Retina (tissue), 1 donor: ENCODE data around the gene DGCR2.
A peak's percentile ranks its signal among the peaks of the same experiment; 100 is the strongest.

Experiments
- DNase-seq: peaks from one replicate; pipeline ENCODE4 v3.0.0-alpha.2; 2016

DGCR2 gene

GRCh38 chr22:19146215-19146968 lies 24.2 kb upstream of the DGCR2 start:
- no peak for DNase-seq

DNA sequence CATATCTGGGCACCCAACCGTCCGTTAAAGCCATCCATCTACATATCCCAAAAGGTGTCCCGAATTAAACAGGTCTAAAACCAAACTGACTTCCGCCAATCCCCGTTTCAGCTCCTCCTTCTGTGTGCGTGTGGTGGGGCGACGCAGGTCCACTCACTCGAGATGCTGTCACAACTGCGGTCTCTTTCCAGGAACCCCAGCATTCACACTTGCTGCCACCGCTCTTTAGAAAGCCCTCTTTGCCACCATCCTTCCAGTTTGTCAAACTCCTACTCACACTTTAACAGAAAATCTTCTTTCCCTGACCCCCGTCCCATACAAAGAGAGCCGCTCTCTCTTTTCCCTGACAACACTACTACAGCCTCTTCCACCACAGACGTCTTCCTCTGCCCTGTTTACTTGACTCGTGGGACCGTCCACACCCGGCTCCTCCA lies 21.8 kb upstream of the DGCR2 start:
- peak; percentile 23 for DNase-seq

DNA sequence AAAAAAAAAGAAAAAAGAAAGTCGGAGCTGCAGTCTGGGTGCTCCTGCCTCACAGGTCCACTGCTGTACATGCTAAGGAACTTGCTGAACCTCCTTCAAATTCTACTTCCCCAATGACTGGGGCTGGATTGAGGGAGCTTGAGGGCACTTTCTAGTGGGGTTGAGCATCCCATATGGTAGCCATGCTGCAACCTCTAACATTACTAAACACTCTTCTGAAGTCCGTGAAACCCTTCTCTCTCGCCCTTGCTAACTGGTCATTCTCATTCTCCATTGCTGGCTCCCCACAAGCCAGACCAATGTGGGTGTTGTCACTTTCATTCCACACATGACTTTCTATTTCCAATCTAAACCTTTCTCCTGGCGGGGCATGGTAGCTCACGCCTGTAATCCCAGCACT lies 21.0 kb upstream of the DGCR2 start:
- DNase-seq = no peak

DNA sequence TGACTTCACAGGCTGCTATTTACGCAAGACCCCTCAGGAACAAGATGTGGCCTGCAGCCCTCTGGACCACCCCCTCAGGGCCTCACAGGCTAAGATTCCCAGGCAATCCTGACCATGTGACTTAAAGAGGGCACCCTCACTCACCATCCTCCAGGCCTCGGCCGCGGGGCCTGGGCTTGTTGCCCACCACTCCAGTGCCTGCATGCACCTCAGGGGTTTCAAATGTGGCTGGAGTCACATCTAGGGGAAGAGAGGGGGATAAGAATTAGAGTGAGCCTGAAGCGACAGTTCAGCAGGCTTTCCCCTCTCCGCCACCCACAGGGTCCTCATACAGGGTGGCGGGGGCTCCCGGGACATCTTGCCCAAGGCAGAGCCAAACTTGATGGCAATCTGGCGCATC lies 20.2 kb upstream of the DGCR2 start:
- no peak for DNase-seq

GRCh38 chr22:19139974-19140373 lies 17.8 kb upstream of the DGCR2 start:
- no peak for DNase-seq

- DNase-seq = no peak
These were observed 16.8 kb upstream of the DGCR2 start for GRCh38 chr22:19139001-19139356.

- DNase-seq = no peak
These were observed 16.2 kb upstream of the DGCR2 start for GRCh38 chr22:19138217-19139000.

DNA sequence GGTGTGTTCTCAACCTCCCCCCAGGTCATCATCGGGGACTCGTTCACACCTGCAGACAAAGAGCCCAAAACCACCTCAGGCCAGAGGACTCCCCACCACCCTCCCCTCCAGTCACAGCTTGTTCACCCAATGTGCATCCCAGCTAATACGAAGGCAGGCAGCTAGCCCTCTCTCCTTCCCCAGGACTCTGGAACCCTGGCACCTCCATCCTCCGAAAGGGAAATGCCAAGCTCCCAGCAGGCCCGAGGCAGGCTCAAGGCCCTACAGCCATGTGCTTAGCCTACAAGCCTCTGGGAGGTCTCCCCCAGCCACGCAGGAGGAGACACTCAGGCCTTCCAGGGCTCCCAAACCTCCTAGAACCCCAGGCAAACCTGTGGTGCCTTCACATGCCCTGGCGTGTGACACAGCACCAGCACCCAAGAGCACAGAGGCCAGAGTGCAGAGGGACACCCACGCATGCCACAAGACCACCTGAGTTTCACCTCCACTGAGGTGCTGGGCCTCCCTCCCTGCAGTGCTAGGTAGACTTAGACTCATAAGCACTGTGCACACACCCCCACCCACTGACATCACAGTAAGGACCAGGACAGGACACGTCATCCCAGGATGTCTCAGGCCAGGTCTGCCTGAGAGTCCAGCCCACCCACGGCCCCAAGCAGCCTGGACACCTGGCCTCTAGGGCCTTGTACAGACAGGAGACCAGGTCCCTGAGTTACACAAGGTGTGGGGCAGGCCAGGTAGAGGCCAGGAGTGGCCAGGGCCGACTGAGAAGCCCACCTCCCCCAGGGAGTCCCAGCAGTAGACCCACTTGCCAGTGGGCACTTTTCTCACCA lies 15.4 kb upstream of the DGCR2 start:
- no peak for DNase-seq

GRCh38 chr22:19136915-19137314 lies 14.7 kb upstream of the DGCR2 start:
- no peak for DNase-seq

DNA sequence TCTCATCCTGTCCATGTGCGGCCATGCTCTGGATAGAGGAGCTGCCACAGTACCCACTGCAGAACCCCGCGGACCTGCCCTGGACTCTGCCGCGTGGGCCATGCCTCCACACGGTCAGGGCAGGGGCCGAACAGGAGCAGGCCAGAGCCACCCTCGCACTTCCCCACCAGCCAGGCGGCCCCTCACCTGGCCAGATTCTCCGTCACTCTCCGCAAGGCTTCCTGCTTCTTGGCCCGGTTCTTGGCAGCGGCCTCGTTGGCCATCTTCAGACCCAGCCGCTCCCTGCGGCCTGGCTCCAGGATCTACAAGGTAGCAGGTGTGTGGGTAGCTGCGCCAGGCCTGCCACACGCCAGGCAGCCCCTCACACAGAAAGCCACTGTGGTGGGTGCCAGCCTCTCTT lies 12.7 kb upstream of the DGCR2 start:
- no peak for DNase-seq

GRCh38 chr22:19134176-19134831 lies 12.1 kb upstream of the DGCR2 start:
- no peak for DNase-seq

- DNase-seq = no peak
These were observed 11.3 kb upstream of the DGCR2 start for GRCh38 chr22:19133561-19133960.

DNA sequence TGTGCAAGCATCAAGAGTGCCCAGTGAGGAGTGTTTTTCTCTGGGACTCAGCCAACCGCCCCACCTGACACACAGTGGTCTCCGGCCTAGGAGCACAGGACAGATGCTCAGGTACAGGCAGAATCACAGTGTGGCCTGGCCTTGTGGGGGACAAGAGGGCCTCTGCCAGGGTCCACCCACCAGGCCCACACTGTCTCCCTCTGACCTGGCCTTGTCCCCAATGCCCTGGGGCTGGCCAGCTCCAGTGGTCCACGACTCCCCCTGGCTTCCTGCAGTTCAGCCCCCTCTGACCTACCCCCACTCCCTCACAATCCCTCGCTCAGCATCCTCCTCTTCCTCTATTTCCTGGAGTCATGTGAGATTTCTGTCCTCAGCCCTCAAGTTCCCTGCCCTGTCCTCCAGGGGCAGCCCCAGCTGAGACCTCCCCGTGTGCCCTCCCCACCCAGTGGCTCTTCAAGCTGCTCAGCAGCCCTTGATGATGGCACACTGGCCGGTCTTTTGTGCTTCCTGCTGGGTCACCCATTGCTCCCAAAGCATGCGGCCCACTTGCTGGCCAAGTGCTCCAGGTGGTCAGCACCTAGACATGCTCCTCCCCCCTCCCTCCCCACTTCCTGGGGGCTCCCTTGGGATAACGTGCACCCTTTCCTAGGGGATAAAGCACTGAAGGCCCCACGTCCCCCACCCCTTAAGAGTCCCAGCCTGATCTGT lies 10.6 kb upstream of the DGCR2 start:
- DNase-seq = no peak

DNA sequence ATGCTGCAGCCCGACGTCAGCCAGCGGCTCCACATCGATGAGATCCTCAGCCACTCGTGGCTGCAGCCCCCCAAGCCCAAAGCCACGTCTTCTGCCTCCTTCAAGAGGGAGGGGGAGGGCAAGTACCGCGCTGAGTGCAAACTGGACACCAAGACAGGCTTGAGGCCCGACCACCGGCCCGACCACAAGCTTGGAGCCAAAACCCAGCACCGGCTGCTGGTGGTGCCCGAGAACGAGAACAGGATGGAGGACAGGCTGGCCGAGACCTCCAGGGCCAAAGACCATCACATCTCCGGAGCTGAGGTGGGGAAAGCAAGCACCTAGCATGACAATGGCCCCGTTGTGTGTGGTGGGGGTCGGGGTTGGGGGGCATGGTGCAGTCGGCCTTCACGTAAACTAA lies 9.9 kb upstream of the DGCR2 start:
- DNase-seq = no peak

DNA sequence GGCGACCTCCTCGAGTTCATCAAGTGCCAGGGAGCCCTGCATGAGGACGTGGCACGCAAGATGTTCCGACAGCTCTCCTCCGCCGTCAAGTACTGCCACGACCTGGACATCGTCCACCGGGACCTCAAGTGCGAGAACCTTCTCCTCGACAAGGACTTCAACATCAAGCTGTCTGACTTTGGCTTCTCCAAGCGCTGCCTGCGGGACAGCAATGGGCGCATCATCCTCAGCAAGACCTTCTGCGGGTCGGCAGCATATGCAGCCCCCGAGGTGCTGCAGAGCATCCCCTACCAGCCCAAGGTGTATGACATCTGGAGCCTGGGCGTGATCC lies 9.4 kb upstream of the DGCR2 start:
- no peak for DNase-seq

GRCh38 chr22:19130959-19131684 lies 8.9 kb upstream of the DGCR2 start, which contains the start of gene TSSK2:
Gene TSSK2, plus strand, starts transcription at chr22:19131308. Its CDS starts 92 bp downstream, at chr22:19131400.
- no peak for DNase-seq

DNA sequence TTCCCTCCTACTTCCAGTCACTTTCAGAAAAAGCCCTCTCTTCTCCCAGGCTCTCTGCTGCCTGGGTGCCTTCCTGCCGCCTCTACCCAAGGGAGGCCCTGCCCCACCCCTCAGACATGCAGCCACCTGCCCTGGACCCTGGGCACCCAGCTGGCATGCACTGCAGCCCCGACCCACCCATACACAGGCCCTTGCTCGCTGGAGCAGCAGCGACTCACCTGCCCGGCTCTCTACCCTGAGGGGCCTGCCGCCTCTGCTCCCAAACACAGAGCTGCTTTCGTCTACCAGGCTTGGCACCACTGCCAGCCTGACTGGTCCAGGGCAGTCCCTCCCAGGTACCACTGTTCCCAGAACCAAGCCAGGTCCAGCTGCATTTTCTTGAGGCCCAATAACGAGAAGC lies 7.7 kb upstream of the DGCR2 start:
- no peak for DNase-seq

- DNase-seq = no peak
These were observed 6.9 kb upstream of the DGCR2 start for GRCh38 chr22:19128946-19129727.

DNA sequence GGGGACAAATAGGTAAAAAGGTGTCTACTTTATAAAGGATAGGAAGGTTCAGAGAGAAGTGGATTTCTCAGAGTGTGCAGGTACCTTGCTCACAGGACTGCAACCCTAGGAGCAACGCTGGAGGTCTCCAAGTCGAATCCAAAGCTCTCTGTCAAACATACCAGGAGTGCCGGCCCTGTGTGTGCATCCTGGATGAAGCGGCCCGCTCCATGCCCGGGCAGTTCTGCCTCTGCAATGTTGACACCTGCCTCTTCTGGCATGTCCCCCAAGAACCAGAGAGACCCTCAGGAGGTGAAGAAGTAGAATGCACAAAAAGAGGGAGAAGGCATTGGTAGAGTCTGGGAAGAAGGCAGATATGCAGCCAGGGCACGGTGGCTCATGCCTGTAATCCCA lies 5.8 kb upstream of the DGCR2 start:
- DNase-seq = no peak

- no peak for DNase-seq
These were observed 5.3 kb upstream of the DGCR2 start for GRCh38 chr22:19127329-19128008.
